VCaP (cell line): ENCODE measurements around the gene CTDSPL.
A peak's percentile ranks its signal among the peaks of the same experiment; 100 is the strongest.

ENCODE experiments used
- H3K27ac ChIP-seq: fragments of 450-650 bp; 2 replicates; pipeline ENCODE4 v1.5.1; 2017
- TF ChIP-seq, protein P1 (sequence below): fragments of 450-650 bp; conservative IDR thresholded peaks from 2 replicates; pipeline ENCODE4 v1.5.1; 2017; ENCODE audit warnings: mild to moderate bottlenecking, moderate library complexity

Gene CTDSPL

GRCh38 chr3:37944391-37944842, 82.7 kb downstream of the CTDSPL start:
- TF ChIP-seq, protein P1, sequence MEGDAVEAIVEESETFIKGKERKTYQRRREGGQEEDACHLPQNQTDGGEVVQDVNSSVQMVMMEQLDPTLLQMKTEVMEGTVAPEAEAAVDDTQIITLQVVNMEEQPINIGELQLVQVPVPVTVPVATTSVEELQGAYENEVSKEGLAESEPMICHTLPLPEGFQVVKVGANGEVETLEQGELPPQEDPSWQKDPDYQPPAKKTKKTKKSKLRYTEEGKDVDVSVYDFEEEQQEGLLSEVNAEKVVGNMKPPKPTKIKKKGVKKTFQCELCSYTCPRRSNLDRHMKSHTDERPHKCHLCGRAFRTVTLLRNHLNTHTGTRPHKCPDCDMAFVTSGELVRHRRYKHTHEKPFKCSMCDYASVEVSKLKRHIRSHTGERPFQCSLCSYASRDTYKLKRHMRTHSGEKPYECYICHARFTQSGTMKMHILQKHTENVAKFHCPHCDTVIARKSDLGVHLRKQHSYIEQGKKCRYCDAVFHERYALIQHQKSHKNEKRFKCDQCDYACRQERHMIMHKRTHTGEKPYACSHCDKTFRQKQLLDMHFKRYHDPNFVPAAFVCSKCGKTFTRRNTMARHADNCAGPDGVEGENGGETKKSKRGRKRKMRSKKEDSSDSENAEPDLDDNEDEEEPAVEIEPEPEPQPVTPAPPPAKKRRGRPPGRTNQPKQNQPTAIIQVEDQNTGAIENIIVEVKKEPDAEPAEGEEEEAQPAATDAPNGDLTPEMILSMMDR, result no peak
- peak overlapping the region; percentile 90 for H3K27ac ChIP-seq

DNA sequence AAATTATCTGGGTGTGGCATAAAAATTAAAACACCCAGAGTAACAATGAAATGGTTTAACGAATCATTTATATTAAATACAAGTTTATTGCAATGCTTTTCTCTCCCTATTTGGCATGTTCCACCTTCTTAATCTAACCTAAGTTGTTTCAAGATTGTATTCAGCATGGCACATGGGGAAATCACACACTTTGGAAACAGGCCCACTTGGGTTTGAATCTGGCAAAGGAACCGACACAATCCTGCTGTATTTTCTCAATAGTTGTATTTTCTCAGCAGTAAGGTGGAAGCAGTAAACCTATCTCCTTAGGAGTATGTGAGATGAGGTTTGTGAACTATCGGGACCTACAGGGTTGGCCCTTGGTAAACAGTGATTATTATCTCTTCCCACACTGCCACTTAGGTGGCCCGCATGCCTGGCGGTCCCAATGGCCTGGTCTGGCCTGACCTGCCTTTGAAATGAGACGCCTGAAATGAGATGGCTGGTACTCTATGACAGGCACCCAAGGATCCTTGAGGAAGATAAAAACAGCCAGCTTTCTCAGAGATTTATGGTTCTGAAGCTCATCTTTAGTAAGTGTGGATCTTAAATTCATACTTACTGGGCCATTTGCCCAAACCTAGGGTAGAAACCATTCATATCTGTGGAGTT, 83.6 kb downstream of the CTDSPL start:
- peak overlapping the region; percentile 90 for H3K27ac ChIP-seq
- TF ChIP-seq, protein P1, result no peak

GRCh38 chr3:37945807-37946530, 84.3 kb downstream of the CTDSPL start:
- peak overlapping the region; percentile 90 for H3K27ac ChIP-seq
- TF ChIP-seq, protein P1, result no peak

DNA sequence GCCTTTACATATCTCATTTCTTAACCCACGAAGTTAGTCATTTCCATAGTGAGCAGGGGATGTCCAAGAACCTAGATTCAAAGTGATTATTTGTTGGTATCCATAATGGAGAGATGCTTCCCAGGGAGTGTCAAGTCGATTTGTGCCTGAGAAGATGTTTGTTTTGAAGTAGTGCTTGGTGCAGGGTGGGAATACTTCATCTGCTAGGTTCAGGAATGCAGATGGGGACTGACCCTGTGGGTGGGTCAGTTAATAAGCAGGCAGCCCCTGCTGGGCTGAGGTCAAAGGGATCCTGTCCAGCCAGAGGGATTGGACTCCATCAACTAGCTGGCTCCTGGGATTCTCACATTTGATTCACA, 84.8 kb downstream of the CTDSPL start:
- TF ChIP-seq, protein P1, result no peak

DNA sequence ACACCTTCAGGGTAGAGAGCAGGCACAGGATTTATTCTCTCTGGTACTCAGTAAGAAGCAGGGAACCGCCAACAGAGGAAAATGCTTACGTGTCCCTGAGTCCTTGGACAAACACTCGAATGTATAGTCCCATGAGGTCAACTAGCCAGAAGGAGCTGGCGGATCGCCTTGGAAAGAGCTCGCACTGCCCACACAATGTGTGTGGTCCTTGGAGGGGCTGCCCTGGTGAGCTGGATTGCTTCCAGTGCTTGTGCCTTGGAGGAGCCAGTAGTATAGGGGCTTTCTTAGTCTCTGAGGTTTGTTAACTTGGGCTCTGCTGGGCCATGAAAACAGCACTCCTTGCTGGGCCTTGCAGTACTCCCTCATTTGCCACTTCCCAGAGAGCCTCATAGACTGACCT, 88.2 kb downstream of the CTDSPL start:
- TF ChIP-seq, protein P1, result no peak
- H3K27ac ChIP-seq, result no peak overlapping the region; the same call in 1 of the 2 replicates

More for the DNA sequence above, 84.8 kb downstream of the CTDSPL start:
- H3K27ac ChIP-seq, result peak overlapping the region; percentile 90

DNA sequence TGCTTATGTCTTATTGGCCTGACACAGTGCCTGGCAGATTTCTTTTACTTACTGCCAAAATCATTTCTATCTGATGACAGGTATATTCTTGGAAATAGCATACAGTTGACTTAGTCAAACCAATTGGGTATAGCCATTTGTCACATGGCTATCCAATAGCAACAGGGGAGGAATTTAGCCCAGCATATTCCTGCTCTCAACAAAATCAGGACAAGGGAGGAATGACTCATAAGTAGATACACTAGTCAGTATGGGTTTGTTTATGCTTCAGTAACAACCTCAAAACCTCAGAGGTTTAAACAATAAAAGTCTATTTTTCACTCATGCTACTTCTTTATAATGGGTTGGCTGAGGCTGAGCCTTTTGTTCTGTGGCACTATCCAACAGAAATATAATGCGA, 90.9 kb downstream of the CTDSPL start:
- TF ChIP-seq, protein P1, result no peak
- H3K27ac ChIP-seq, result no peak overlapping the region

- no peak overlapping the region for H3K27ac ChIP-seq
- TF ChIP-seq, protein P1, result no peak
Observed at GRCh38 chr3:37953226-37953625, 91.5 kb downstream of the CTDSPL start.
